ENCODE results near the gene PABPN1L. TPM values are rescaled to one million over a fixed set of nuclear protein-coding genes. Genes with fewer than 3 reads are reported as not detected.
"Not testable (repeated sequence)": the region's sequence is repeated elsewhere in the genome, so short reads cannot be mapped to it uniquely, and the experiment has no call there.

Gene PABPN1L
- polyA plus RNA-seq, 1 donor = not detected

- no peak for DNase-seq
Measured at GRCh38 chr16:88826070-88826840, 40.2 kb downstream of the PABPN1L start.

DNA sequence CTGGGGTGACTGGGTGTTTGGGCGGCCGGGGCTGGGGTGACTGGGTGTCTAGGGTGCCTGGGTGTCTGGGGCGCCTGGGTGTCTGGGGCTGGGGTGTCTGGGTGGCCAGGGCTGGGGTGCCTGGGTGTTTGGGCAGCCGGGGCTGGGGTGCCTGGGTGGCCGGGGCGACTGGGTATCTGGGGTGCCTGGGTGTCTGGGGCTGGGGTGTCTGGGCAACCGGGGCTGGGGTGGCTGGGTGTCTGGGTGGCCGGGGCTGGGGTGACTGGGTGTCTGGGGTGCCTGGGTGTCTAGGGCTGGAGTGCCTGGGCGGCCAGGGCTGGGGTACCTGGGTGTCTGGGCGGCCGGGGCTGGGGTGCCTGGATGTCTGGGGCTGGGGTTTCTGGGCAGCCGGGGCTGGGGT lies 41.3 kb downstream of the PABPN1L start:
- DNase-seq = no peak

- DNase-seq = no peak
Measured at GRCh38 chr16:88824256-88825077, 42.0 kb downstream of the PABPN1L start.

GRCh38 chr16:88823646-88824045 lies 42.8 kb downstream of the PABPN1L start:
- DNase-seq = not testable (repeated sequence)

DNA sequence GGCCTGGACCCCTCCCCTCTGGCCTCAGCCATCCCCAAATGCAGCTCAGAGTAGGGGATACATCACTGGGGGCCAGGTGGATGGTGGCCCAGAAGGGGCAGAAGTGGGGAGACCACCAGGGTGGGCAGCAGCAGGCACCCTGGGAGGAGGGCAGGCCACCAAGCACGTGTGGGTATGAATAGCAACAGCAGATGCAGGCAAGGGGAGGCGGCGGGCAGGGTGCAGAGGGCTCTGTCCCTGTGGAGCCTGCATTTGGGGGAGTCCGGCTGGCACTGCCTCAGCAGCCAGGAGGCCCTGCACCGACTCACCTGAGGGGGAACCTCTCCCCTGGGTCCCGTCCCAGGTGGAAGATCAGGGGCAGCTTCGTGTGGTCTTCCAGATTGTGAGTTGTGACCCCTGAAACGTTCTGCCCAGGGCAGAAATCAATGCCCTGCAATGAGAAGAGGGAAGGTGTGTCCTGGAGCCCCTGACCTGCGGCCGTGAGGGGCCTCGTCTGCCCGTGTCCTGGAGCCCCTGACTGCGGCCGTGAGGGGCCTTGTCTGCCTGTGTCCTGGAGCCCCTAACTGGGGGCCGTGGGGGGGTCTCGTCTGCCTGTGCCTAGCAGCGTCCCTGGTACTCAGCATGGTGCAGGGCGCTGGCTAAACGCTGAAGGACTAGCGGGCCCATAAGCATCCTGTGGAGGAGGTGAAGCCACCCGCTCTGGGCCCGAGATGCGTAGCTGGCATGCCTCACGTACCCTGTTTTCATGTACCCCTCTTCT lies 44.0 kb downstream of the PABPN1L start:
- DNase-seq = no peak

DNA sequence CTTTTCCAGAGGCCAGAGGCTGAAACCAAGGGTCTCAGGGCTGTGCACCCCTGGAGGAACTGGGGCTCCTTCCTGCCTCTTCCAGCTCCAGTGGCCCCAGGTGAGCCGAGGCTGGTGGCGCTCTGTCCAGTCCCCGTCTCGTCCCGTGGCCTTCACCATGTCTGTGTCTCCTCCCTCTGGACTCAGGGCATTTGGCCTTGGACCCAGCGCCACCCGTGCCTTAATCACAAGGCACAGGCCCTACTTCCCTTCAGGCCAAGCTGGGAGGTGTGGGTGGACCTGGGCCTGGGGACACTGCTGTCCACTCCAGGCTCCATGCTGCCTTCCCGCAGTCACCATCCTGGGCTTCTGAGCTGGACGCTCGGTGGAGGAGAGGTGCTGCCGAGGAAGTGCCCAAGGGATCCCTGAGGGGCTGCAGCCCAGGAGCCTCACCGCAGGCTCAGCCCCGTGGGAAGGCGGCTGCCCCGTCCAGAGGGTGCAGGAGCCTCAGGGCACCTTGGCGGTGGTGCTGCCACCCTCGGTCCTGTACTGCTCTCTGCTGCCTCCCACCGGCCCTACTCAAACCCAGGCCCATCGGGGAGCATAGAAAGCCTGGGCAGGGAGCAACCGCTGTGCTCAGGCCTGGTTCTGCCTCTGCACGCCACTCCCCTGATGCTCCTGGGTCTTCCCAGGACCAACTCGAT lies 45.2 kb downstream of the PABPN1L start:
- DNase-seq = no peak

GRCh38 chr16:88820385-88821025 lies 46.0 kb downstream of the PABPN1L start:
- DNase-seq = no peak

- DNase-seq = no peak
Measured at GRCh38 chr16:88819126-88819525, 47.3 kb downstream of the PABPN1L start.

GRCh38 chr16:88818575-88818874 lies 47.9 kb downstream of the PABPN1L start:
- no peak for DNase-seq

DNA sequence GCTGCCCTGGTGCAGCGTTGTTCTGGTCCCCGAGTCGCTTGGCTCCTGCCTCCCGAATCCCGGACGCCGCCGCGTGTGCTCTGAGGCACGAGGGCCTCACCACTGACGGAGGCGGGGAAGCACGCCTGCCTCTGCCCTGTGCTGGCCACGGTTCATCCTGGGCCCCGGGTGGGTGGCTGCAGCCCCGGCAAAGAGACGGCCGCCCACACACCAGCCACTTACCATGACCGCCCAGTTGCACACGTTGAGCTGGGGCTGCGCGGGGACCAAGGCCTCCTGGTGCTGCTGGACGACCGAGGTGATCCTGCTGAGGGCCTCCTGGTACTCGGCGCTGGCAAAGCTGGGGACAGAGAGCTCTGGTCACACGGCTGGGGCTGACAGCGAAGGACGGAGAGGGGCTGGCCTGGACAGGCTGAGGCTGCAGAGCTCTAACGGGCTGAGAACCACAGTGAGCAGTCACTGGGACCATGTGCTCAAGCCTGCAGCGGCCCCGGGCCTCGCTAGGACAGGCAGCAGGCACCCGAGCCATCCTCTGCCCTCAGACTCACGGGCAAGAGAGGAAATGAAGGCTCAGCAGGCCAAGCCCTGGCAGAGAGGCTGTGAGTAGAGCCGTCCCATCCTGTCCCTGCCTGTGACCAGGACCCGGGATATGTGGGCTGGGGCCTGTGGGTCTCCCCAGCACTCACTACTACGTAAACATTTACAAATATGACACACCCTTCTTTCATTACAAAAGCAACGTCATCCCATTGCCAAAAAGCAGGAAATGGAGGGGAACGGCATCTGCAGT lies 48.5 kb downstream of the PABPN1L start:
- DNase-seq = no peak

DNA sequence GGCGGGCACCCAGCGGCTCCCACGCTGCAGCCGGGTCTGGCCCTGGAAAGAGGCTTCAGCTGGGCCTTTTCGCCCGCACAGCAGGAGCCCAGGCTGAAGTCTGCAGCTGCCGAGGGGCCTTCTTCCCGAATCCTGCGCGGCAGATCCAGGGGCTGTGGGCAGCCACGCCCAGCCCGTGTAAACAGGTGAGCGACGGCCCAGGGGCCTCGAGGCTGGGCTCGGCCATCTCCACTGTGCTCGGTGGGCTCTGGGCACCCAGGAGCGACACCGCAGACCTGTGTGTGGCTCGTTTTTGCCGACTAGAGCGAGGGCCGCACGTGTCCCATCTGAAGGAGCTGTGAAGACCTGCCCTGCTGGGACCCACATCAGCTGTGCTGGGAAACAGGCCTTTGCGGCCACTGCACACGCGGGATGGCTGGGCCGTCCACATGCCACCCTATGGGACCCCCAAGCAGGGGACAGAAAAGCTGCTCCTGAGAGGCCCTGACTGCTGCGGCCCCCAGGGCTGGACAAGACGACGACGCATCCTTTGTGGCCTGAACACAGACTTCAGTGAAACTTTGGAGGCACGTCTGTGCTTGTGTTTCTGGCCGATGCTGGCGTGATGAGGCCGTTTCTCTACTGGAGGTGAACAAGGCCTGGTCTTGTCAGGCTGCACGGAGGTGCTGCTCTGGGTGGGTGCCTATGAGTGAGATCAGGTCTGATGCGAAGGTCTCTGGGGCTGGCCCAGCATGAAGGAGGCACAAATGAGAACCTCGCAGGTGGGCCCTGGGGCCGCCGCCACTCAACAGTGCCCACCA lies 49.5 kb downstream of the PABPN1L start:
- no peak for DNase-seq

GRCh38 chr16:88815901-88816589 lies 50.4 kb downstream of the PABPN1L start:
- no peak for DNase-seq

DNA sequence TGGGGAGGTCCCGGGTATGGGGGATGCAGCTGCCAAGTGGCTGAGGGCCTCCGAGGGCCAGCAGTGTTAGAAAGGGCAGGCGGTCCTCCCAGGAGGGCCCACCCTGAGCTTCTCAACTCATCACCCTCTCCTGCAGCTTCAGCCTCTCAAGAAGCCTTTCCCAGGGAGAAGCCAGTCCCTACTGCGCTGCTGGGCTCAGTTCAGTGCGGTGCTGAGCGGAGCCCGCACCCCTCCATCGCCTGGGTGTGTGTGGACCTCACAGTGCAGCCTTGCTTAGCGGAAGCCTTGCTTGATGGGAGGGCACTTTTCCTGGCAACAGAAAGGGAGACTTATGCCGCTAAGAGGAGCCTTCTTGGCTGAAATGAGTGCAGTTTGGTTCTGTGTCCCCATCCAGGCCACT lies 51.2 kb downstream of the PABPN1L start:
- no peak for DNase-seq

DNA sequence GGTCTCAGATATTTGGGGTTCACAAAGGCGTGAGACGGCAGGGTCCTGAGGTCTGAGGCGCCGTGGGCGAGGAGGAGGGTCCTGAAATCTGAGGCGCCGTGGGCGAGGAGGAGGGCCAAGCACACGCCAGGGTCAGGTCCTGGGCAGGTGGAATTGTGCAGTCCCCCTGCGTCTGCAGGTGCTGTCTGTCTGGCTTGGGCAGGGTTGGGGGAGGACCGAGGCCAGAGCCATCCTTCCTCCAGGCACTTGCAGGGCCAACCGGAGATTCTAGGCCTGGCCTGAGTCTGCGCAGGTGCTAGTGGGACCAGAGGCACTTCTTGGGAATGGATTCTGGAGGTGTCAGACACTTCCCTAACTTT lies 52.3 kb downstream of the PABPN1L start:
- DNase-seq = no peak

Other genes starting within 250 kb of the PABPN1L start
- gene IL17C, start 228.1 kb downstream of the PABPN1L start, polyA plus RNA-seq (ENCODE audit: insufficient read length) = not detected
- 52.9 TPM for gene CYBA, start 215.6 kb downstream of the PABPN1L start, polyA plus RNA-seq (ENCODE audit: insufficient read length)
- gene MVD, start 203.6 kb downstream of the PABPN1L start, polyA plus RNA-seq (ENCODE audit: insufficient read length) = 27.3 TPM
- 6.4 TPM for gene SNAI3, start 180.2 kb downstream of the PABPN1L start, polyA plus RNA-seq (ENCODE audit: insufficient read length)
- 14.6 TPM for gene RNF166, start 160.3 kb downstream of the PABPN1L start, polyA plus RNA-seq (ENCODE audit: insufficient read length)
- 13.3 TPM for gene CTU2, start 160.2 kb downstream of the PABPN1L start, polyA plus RNA-seq (ENCODE audit: insufficient read length)
- gene PIEZO1, start 81.4 kb downstream of the PABPN1L start, polyA plus RNA-seq (ENCODE audit: insufficient read length) = 71.1 TPM
- 8.5 TPM for gene CDT1, start 62.9 kb downstream of the PABPN1L start, polyA plus RNA-seq (ENCODE audit: insufficient read length)
- 60.7 TPM for gene APRT, start 54.7 kb downstream of the PABPN1L start, polyA plus RNA-seq (ENCODE audit: insufficient read length)
- gene GALNS, start 9.7 kb downstream of the PABPN1L start, polyA plus RNA-seq (ENCODE audit: insufficient read length) = 20.1 TPM
- gene TRAPPC2L, start 9.5 kb downstream of the PABPN1L start, polyA plus RNA-seq (ENCODE audit: insufficient read length) = 51.7 TPM
- gene CBFA2T3, start 110.5 kb upstream of the PABPN1L start, polyA plus RNA-seq (ENCODE audit: insufficient read length) = 23.2 TPM
- 17.9 TPM for gene ACSF3, start 227.2 kb upstream of the PABPN1L start, polyA plus RNA-seq (ENCODE audit: insufficient read length)